HG03432 (cell line): Measurements from ENCODE around the gene DMWD.

ENCODE experiments used
- ATAC-seq: cut with Tn5 transposase; IDR thresholded peaks from one replicate; pipeline ENCODE4 v1.9.1; 2021; ENCODE audit warnings: mild to moderate bottlenecking, moderate library complexity; ENCODE audit not compliant: unreplicated experiment

The DMWD gene

DNA sequence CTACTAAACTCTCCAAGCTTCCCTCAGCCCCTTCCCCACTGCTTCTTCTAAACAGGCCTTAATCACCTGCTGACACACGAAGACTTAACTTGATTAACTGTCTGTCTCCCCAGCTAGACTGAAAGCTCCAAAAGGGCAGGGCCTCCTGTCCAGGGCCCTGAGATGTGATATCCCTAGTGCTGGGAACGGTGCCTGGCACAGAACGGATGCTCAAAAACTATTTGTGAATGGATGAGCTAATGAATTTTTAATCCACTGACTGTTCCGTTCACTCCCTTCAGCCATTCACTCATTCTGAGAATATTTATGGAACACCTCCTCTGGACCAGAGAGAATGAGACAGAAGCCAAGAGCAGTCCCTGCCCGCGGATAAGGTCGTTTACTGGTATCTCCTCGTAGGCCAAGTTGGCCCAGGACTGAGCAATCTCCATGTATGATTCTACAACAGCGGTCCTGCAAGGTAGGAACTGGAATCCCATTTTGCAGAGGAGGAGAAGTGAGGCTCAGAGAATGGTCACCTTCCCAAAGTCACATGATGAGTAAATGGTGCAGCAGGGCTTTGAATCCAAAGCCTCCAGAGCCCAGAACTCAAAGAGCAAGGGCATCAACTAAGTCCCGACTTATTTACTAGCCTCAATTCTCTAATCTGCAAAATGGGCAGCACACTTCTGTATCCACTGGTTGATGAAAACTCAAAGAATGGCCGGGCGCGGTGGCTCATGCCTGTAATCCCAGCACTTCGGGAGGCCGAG lies 3.4 kb downstream of the DMWD start:
- no peak for ATAC-seq

DNA sequence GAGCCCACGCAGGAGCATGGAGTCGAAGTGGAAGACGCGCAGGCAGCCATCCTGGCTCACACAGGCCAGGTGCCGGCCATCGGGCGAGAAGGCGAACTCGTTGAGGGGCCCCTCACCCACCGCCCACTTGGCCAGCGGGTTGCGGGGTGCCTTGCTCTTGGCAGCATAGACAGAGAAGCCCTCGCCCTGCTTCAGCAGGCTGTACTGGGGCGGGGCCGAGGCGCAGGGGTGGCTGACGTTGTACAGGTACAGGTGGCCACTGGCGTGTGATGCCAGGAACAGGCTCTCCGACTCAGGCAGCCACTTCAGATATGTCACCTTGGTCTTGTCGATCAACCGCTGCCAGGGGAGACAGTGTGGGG lies 6.1 kb downstream of the DMWD start:
- no peak for ATAC-seq

DNA sequence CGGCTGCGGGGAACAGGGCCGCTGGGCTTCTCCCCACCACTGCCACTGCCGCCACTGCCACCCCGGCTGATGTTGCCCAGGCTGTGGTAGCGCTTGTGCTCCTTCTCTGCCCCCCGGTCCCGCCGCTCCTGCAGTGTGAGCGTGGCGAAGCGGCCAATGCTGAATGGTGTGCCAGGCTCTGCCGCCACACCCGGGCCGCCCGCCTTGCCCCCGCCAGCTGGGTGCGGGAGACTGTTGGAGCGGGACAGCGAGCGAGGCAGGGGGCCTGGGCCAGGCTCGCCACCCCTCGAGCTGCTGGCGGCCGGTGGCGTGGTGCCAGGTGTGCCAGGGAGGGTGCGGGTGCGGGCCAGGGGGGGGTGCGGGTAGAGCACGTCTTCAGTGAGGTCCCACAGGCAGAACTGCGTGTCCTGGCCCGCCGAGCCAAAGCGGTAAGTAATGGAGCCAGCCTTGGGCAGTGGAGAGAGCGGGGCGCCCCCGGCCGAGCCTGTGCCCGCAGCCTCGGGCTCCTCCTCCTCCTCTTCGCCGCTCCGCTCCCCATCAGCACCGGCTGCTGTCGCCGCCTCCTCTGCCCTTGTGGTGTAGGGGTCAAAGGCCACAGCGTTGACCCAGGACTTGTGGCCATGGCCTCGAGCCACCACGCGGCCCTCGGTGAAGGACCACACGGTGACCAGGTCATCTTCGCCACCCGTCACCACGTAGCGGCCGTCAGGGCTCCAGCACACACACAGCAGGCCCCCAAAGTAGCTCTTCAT lies 6.7 kb downstream of the DMWD start:
- no peak for ATAC-seq

DNA sequence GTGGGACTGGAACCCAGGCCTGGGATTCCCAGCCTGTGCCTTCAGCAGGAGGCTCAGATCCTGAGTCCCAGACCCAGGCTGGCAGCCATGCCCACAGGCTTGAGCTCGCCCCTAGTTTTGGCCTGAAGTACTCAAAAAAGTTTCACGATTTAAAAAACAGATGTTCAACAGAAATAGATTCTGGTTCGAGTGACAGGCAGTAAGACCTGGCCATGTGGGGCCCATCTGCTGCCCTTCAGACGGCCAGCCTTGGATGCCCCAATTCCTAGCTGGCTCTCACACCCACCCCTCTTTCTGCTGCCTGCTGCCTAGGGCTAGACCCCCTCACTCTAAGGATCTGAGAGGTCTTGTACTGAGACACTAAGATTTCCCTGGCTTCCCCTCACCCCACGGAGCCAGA lies 7.5 kb downstream of the DMWD start:
- ATAC-seq, result no peak

DNA sequence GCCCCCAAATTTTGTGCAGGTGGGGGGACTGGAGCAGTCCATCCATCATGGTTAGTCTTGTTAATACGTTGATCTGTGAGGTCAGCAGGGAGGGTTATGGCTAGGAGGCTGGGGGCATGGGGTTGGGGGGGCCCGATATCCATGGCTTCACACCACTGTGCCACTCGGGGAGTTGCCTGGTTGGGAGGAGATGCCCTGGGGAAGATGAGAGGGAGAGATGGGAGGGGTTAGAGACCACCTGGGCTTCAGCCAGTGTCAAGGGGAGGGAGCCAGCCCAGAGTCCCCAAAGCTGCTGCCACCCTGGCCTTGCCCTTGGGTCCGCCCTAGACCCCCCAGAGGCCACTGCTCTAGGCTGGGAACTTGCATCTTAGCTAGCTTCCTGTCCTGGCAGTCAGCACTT lies 8.5 kb downstream of the DMWD start:
- ATAC-seq, result no peak

DNA sequence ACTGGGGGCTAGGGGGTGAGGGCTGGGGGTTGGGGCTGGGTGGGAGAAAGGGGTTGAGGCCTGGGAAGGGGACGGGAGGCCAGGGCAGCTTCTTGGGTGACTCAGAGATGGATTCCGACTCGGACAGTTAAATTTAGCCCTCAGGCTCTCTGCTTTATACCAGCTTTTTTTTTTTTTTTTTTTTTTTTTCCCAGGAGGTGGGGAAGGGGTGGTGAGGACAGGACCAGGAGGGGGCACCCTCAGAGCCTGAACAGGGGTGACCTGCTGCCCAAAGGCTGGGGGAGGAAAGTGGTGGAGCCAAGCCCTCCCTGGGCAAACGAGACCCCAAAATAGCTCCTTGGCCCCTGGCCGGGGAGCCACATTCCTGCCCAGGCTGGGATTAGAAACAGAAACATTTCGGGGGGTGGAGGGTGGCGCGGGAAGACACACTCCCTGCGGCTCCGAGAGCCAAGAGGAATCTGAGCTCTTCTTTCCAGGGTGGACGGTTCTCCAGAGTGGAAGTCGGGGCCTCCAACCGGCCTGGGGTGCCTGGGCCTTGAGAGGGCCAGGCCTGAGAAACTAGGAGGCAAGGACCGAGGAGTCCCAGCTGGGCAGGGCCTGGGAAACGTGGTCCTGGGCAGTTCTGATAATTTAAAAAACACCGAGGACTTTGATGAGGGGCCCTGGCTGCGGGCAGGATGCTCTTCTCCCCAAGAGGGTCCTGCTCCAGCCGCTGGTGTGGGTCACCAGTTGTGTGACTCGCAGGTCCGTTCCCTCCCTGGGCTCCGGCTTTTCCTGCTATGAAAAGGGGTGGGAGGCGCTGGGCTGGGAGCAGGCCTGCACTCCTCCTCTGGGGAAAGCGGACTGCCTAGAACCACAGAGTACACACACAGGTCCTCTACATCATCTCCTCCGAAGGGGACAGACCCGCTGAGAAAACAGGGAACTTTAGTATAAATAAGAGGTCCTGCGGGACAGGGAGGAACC lies 9.5 kb downstream of the DMWD start:
- no peak for ATAC-seq

DNA sequence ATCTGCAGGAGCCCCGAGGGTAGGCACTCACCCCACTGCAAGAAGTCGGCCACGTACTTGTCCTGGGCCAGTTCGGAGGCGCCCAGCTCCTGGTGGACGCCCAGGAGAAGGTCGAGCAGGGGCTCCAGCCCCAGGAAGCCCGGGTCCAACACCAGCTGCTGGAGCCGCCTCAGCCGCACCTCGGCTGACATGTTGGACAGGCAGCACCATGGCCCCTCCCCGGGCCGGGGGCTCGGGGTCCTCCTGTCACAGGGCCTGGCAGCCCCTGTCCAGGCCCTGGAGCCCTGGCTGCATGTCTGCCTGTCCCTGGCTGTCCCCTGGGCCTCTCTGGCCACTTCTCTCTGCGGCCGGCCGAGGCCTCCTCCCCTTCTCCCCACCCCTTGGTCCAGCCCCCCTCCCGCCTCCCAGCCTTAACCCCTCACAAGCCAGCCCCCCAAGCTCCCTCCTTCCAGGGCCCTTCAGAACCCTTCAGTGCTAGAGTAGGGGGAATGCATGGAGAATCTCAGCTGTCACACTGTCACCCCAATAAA lies 10.4 kb downstream of the DMWD start, which contains the start of gene DMPK:
TSS of gene DMPK (minus strand) at position 329 of the 530 bp plus-strand sequence. CDS start at position 191, 138 bp downstream.
- ATAC-seq, result no peak

DNA sequence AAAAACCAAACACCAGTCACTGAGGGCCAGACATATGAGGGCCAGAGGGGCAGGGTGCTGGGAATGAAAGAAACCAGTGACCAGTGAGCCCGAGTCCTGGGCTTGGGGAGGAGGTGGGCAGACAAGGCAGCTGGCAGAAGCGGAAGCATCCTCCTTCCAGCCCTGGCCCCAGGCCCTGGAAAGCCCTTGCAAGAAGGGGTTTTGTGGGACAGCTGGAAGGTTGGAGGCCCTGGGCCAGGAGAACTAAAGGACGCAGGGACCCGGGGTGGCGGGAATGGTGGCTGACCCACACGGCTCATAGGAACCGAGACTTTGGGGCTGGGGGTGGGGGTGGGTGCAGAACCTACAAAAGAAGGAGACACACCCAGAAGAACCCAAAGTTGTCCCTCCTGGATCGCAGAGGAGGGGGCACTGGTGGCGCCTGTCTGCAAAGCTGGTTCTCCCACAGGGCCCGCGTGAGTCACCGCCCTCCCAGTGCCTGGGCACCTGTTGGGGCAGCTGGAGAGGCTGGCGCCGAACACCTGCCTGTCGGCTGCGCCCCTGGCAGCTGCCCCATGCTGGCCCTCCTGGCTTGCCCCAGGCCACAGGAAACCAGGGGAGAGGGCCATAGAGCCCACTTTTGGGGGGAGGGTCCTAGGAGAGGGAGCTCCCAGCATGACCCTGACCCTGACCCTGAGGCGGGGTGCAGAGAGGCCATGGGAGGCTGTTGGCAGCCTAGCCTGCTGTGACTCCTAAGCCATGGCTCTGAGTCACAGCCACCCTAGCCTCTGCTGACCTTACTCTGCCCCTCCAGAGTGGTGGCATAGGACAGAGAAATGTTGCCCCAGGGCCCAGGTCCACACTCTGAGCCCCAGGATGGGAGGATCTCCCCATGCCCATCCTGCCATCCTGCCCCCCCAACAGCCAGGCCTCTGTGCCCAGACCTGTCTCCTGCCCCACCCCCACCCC lies 11.2 kb downstream of the DMWD start:
- no peak for ATAC-seq

DNA sequence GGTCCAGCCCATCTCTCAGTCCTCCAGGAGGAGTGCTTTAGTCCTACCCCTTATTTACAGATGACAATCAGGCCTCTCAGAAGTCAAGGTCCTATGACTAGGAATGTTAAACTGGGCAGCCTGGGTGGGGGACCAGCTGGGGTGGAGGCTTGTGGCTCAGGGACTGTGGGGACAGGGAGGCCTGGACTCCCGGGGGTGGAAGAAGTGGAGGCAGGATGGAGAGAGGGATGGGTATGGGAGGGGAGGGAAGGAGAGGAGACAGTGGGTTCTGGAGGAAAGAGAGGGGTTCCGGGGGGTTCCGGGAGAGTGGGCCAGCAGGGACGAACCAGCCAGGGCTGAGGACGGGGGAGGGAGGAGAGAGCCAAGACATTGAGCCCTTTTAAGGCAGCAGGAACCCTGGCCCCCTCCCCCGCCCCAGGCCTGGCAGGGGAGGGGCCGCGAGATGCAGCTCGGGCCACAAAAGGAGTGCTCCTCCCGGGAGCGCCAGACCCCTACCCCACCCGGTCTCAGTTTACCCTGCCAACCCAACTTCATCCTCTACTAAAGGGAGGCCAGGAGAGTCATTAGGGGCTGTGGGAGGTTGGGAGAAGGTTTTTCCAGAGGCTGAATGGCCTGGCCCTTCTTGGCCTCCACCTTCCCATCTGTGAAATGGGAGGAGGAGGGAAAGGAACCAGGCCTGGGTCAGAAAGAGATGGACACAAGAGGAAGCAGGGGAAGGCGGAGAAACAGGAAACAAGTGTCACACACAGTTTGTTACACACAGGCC lies 12.0 kb downstream of the DMWD start:
- no peak for ATAC-seq

DNA sequence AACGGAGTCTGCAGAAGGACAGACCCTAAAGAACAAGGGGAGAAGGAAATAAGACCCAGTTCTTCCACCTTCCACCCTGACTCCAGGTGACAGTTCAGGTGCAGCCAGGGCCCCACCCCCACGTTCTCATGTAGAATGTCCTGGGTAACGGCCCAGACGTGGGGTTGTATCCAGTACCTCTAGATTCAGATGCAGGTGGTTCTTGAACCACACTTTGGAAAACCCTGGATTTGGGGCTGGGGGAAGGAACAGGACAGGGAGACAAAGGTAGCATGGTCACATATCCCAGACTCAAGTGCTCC lies 12.5 kb downstream of the DMWD start:
- ATAC-seq, result no peak

DNA sequence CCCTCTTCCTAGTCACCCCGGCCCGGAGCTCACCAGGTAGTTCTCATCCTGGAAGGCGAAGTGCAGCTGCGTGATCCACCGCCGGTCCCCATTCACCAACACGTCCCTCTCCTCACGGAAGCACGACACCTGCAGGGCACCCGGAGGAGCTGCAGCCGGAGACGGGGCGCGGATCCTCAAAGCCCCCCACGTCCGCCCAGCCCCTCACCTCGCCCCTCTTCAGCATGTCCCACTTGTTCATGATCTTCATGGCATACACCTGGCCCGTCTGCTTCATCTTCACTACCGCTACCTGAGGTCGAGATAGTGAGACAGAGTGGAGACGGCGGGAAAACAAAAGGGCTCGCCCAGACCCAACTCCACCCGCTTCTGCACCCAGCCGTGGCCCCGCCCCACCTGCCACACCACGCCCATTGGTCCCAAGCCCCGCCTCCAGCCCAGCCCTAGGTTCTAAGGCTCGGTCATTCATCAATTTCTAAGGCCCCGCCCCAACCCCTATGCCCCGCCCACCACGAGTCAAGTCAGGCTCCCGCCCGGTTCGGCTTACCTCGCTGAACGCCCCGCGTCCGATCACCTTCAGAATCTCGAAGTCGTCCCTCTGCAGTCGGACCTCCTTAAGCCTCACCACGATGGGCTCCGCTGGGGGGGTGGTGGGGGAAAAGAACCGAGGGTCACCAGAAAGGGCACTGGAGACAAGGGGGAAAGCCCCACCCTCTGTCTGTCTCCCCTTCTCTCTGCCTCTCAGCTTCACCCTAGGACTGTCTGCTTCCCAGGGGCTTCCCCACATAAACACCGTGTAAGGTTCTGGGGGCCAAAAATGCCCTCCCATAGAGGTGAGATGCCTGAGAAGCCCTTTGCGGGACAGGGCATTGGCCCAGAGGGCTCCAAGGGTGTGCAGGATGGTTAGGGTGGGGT lies 13.2 kb downstream of the DMWD start:
- ATAC-seq, result peak; percentile 75

DNA sequence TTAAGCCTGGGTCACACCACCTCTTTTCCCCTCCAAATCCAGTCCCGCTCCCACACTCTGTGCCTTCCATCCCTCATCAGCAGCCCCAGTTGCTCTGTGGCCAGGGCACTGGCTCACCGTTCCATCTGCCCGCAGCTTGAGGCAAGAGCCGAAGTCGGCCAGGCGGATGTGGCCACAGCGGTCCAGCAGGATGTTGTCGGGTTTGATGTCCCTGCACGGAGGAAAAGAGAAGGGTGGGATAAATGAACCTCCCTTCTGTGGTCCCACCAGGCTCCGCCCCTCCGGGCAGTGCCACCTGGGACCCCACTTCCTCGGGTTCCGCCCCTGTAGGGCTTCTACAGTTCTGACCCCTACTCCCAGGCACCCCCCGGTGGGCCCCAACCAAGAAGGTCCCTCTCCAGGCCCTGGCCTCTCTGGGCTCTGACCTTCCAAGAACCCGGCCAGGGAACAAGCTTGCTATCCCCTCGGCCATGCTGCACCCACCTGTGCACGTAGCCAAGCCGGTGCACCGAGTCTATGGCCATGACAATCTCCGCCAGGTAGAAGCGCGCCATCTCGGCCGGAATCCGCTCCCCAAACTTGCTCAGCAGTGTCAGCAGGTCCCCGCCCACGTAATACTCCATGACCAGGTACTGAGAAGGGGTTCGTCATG lies 14.5 kb downstream of the DMWD start:
- ATAC-seq, result no peak

DNA sequence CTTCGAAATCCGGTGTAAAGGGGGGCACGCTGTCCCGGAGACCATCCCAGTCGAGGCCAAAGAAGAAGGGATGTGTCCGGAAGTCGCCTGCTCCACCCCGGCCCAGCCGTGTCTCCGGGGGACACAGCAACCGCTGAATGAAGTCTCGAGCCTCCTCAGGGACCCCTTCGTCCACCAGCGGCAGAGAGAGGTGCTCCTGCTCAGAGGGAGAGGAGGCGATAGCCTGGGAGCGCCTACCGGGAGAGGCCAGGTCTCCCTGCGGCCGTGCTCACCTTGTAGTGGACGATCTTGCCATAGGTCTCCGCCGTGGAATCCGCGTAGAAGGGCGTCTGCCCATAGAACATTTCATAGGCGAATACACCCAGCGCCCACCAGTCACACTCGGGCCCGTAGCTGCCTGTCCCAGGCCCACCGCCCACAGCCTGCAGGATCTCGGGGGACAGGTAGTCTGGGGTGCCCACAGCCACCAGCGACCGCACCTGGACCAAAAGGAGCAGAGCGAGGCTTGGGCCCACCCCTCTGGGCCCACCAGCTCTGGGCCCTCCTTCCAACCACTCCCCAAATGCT lies 15.2 kb downstream of the DMWD start:
- no peak for ATAC-seq

DNA sequence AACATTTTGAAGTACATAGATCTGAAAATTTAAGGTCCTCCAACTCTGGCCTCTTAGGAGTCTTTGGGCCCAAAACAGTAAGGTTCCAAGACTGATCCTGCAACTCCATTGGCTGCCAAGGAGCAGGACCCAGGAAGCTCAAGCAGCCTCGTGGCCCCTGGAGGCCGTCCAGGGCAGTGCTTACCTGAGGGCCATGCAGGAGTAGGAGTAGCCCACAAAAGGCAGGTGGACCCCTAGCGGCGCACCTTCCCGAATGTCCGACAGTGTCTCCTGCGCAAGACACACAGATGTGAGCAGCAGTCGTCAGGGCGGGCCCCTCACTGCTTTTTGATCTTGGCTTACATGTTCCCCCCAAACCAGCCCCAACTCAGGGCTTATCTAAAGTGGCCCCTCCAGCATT lies 17.9 kb downstream of the DMWD start:
- no peak for ATAC-seq

DNA sequence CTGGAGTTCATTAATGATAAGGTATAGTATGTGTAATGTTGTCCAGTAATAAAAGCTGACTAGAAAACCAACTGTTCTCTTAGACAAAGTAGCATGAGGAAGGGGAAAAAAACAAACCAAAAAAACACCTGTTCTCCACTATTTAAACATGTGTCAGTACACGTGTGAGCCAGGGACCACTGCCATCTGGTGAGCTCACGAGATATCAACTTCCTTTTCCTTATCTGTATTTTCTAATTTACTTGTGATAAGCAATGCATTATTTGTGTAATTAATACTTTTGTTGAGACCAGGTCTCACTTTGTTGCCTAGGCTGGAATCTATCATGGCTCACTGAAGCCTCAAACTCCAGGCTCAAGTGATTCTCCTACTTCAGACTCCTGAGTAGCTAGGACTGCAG lies 19.3 kb downstream of the DMWD start:
- ATAC-seq, result no peak

DNA sequence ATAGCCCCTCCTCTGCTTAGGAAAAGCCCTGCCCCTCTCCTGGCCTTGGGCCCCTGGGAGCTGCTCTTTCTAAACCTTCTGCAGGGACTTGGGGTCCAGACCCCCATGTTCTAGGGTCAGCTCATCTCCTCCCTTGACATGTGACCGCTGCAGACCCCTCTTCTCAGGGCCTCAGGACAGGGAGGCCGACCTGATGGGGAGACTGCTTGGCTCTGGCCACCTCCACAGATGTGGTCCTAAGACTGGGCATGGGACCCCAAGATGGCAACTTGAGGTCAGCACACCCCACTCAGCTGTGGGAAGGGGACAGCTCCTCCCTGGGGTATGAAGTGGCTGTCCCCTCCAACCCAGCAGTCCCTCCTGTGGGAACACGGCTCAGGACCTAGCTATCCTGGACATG lies 19.7 kb downstream of the DMWD start:
- ATAC-seq, result no peak

DNA sequence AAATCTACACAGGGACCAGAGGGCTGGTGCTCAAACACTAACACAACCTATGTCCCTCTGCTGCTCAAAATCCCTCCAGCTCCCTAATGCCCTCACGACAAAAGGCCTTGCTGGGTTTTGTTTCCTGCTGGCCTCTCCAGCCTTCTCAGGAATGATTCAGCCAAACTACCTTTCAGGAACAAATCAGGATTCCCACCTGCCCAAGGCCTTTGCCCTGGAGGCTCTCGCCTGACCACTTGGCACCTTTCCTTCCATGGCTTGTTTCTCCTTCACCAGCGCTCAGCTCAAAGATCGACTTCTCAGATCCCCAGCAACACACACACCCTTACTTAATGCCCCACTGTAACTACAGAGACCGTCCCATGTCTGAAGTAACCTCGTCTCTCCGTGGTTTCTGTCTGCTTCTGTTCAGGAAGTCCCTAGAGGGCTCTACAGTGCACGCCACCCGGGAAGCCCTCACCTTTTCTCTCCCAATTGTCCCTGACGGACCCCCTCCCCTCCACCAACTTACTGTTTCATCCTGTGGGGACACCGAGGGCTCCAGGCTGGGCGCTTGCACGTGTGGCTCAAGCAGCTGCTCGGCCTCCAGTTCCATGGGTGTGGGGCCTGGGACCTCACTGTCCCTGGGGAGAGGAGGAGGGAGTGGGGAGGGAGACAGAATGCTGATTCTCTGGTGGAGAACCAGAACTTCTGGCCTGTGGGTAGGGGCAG lies 20.4 kb downstream of the DMWD start:
- no peak for ATAC-seq
